GM18951 (cell line): Measurements from ENCODE around the gene CSRNP2.
A peak's percentile ranks its signal among the peaks of the same experiment; 100 is the strongest.

Experiments
- POLR2A ChIP-seq: IDR thresholded peaks from 4 replicates; pipeline ENCODE4 v1.6.1; 2011; ENCODE audit warnings: mild to moderate bottlenecking; ENCODE audit not compliant: insufficient read length, insufficient read depth; ENCODE audit errors: extremely low read depth
- in situ Hi-C: fragments of 300-500 bp; cut with MboI; formaldehyde crosslinking; loops from one replicate; pipeline ENCODE4 v1.12.0; 2022; ENCODE audit warnings: low sequenced_read_pairs, mixed read lengths, inconsistent platforms; ENCODE audit not compliant: unreplicated experiment

CSRNP2 gene, protein sequence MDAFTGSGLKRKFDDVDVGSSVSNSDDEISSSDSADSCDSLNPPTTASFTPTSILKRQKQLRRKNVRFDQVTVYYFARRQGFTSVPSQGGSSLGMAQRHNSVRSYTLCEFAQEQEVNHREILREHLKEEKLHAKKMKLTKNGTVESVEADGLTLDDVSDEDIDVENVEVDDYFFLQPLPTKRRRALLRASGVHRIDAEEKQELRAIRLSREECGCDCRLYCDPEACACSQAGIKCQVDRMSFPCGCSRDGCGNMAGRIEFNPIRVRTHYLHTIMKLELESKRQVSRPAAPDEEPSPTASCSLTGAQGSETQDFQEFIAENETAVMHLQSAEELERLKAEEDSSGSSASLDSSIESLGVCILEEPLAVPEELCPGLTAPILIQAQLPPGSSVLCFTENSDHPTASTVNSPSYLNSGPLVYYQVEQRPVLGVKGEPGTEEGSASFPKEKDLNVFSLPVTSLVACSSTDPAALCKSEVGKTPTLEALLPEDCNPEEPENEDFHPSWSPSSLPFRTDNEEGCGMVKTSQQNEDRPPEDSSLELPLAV

DNA sequence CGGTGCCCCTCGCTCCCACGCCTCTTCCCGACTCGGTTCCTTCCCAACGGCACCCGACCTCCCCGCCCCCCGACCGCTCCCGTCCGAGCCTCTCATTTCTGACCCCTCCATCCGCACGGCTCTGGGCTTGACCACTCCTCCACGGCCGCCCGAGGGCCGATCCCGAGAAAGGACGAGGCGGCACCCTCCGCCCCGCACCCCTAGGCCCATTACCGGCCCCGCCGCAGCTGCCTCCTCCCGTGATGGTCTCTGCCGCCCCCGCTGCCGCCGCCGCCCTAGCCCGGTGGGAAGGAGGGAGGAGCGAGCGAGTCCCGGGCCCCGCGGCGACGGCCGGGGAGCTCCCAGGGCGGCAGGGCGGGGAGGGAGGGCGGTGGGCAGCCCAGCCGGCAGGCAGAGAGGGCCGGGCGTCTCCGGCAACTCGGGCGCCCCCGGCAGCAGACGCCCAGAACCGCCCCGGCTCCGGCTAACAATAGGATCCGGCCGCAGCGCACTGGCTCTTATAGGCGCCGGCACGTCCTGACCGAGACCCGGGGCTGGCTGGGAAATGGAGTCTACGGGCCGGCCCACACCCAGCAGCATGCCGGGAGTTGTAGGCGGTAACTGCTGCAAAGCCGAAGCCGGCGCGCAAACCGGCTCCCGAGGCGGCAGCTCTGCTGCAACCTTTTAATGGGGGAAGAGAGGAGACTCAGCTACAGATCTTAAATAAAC, at the start of gene CSRNP2:
TSS of gene CSRNP2 (minus strand) at position 471 of the 708 bp plus-strand sequence. CDS start 7,035 bp downstream, outside the sequence.
- in situ Hi-C loops = no loop called here
- peak; percentile 100 for TF ChIP-seq POLR2A

GRCh38 chr12:51132693-51133092, 49.3 kb upstream of the CSRNP2 start:
- in situ Hi-C loops = no loop called here
- no peak for TF ChIP-seq POLR2A

GRCh38 chr12:51131745-51132521, 48.5 kb upstream of the CSRNP2 start:
- in situ Hi-C loops = no loop called here
- TF ChIP-seq POLR2A = no peak

DNA sequence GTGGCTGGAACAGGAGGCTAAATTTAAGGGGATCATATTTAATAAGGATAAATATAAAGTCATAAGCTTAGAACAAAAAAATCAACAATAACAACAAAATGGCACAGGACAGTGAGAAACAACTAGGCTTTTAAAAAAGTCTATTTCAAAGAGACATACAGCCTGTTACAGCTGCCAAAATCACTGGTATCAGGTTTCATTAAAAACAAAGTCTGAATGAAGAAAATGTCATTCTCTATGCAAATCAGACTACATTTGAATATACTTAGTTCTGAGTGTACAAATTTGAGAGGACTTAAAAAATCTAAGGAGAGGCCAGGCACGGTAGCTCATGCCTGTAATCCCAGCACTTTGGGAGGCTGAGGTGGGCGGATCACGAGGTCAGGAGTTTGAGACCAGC, 45.5 kb upstream of the CSRNP2 start:
- in situ Hi-C loops = no loop called here
- no peak for TF ChIP-seq POLR2A

DNA sequence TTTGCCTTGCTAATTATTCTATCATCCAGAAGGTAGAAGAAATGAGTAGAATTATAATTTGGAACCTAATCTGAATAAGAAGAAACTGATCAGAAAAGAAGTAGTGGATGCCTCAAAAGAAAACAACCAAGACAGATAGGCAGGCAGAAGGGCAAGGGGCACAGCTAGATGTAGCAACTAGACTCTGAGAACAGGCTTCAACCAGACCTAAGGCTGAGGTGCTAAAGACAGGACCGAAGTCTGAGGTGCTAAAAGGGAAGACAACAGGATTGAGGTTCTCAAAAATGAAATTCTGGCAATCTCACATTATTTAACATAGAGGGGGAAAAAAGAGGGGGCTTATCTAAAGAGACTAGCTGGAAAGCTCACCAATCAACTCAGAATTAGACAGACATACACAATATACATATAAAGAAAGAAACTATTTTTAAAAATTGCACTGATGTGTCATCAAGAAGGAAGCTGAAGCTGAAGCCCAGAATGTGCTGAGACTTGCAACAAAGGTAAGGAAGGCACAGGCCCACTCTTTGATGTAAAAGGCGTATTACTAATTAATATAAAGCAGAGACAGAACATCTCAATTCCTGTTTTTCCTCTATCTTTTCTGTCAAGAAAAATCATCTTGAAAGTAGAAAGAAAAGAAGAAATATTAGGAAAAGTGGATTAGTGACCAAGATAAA, 43.8 kb upstream of the CSRNP2 start:
- in situ Hi-C loops = no loop called here
- TF ChIP-seq POLR2A = no peak

DNA sequence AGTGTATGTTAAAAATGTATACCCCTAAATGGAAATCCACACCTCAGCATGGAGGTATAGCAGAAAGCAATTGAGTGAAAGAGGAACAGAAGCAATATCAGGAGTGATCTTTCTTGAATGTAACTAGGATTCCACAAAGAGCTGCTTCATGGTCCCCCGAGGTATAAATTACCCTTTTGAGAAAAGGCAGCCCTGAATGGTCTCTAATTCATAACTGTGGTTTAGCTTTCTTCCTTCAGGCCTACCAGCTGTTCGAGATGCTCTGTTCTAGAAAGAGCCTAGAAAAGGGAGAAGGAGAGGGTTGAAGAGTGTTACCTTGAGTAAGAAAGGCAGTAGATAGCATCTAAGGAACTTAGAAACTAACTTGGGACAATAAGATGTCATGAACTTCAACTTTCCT, 42.9 kb upstream of the CSRNP2 start:
- in situ Hi-C loops = no loop called here
- TF ChIP-seq POLR2A = no peak

DNA sequence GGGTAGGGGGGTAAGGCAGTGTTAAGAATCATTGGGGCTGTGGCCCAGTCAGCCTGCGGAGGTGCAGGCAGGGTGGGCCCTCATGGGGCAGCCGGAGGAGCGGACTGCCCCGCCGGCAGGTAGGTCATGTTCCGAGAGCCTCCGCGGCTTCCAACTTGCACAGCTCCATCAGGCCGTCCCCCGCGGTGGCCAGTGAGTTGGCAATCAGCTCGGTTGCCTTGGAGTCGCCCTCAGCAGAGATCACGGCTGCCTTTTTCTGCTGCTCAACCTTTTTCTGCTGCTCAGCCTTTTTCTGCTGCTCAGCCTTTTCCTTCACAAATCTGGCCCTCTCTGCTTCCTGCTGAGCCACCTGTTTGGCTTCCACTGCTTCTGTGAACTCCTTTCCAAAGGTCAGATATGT, 41.1 kb upstream of the CSRNP2 start:
- TF ChIP-seq POLR2A = no peak
- in situ Hi-C loops = no loop called here

DNA sequence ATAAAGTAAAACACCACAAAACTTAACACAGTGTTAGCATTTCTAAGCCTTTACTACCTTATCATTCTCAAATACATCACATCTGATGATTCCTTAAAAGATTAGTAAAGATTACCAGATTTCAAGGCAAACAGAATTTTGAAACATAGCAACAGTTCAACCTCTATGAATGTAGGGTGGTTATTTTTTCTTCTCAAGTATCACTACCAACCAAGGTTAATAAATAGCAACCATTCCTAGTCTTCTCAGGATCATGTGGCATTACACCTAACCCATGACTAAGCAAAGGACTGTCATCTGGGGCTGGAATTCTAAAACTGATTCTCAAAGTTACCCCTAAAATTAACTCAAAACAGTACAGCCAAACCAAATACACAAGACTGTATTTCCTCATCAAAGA, 39.4 kb upstream of the CSRNP2 start:
- in situ Hi-C loops = no loop called here
- no peak for TF ChIP-seq POLR2A

- in situ Hi-C loops = no loop called here
- TF ChIP-seq POLR2A = no peak
Measured at GRCh38 chr12:51118706-51119105, 35.3 kb upstream of the CSRNP2 start.

DNA sequence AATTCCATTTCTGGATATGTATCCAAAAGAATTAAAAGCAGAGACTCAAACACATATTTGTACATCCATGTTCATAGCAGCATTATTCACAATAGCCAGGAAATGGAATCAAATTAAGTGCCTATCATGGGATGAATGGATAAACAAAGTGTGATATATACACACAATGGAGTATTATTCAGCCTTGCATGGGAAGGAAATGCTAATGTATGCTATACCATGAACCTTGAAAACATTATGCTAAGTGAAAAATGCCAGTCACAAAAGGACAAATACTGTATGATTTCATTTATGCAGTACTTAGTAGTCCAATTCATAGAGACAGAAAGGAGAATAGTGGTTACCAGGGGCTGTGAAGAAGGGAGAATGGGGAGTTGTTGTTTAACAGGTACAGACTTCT, 32.1 kb upstream of the CSRNP2 start:
- no peak for TF ChIP-seq POLR2A
- in situ Hi-C loops = no loop called here

- in situ Hi-C loops = no loop called here
- TF ChIP-seq POLR2A = no peak
Measured at GRCh38 chr12:51108136-51108535, 24.7 kb upstream of the CSRNP2 start.

GRCh38 chr12:51103977-51104376, 20.6 kb upstream of the CSRNP2 start:
- no peak for TF ChIP-seq POLR2A
- in situ Hi-C loops = no loop called here
